Mesangial cell (primary cell): ENCODE results near the gene CD320. TPM values are rescaled to one million over a fixed set of nuclear protein-coding genes. Genes with fewer than 3 reads are reported as not detected.

ENCODE experiments used
- total RNA-seq: library from RNA; depleted of rRNA; stranded (reverse); fragments of >200 nt; gene quantifications from 2 replicates; pipeline ENCODE4 v1.2.3, GENCODE V29; 2015

Gene CD320
- total RNA-seq: 70.0 and 158 TPM in 2 replicates

GRCh38 chr19:8307965-8308866, at the start of gene CD320:
Gene CD320 (minus strand): TSS chr19:8308358. CDS start chr19:8308290, 68 bp downstream.

GRCh38 chr19:8342684-8343482, 34.7 kb upstream of the CD320 start, which contains the start of gene KANK3:
Gene KANK3 (minus strand): TSS chr19:8343262. CDS start chr19:8337828, 5,434 bp downstream.

DNA sequence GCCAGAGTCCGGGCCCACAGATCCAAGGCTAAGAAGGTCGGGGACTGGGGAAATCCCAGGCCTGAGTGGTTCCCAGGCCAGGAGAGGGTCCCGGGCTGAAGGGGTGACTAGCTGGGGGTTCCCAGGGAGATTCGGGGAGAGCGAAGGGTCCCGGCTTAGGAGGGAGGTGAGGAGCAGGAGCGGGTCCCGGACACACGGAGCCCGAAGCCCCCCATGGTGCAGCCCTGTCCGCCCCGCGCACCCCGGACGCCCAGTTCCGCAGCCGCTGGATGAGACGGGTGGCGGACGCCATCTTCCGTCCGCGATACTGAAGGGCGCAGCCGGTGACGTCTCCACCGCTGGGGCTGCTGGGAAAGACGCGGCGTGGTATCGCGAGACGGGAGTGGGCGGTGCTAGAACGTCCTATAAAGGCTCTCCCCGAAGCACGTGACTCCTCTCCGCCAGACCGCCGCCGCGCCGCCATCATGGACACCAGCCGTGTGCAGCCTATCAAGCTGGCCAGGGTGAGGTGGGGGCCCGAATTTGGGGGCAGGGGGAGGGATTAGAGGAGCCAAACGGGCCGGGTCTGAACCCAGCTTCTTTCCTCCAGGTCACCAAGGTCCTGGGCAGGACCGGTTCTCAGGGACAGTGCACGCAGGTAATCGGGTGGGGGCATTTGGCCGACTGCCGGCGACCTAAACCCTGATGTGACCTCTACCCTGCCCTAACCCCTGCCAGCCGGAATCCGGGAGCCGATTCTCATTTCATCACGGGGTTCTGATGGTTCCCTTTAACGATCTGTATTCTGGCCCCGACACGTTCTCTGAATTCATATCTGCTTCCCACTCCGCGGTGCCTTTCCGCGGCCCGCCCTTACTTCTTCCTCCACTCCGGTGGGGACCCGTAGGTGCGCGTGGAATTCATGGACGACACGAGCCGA, 13.2 kb upstream of the CD320 start, which contains the start of the genes NDUFA7 and RPS28:
TSS of gene NDUFA7 (minus strand) at position 309 of the 919 bp plus-strand sequence. CDS start at position 292, 17 bp downstream.
TSS of gene RPS28 (plus strand) at position 430 of the 919 bp plus-strand sequence. CDS start at position 465, 35 bp downstream.

Other genes with a start within 250 kb of the CD320 start
- gene FBN3, start 158.8 kb downstream of the CD320 start, total RNA-seq: under 0.01 TPM in 1 of 2 replicates, not detected in the other
- gene CERS4, start 99.0 kb downstream of the CD320 start, total RNA-seq: 10.4 and 57.3 TPM in 2 replicates
- 31.1 and 63.6 TPM in 2 replicates for gene NDUFA7, start 13.0 kb upstream of the CD320 start, total RNA-seq
- gene RPS28, start 13.1 kb upstream of the CD320 start, total RNA-seq: 361 and 456 TPM in 2 replicates
- gene KANK3, start 34.9 kb upstream of the CD320 start, total RNA-seq: 0.65 and 0.76 TPM in 2 replicates
- 5.1 and 28.2 TPM in 2 replicates for gene ANGPTL4, start 55.8 kb upstream of the CD320 start, total RNA-seq
- 60.8 and 104 TPM in 2 replicates for gene RAB11B, start 82.0 kb upstream of the CD320 start, total RNA-seq
- 90.9 and 115 TPM in 2 replicates for gene MARCHF2, start 104.9 kb upstream of the CD320 start, total RNA-seq
- 57.8 and 136 TPM in 2 replicates for gene HNRNPM, start 136.6 kb upstream of the CD320 start, total RNA-seq
- gene PRAM1, start 194.3 kb upstream of the CD320 start, total RNA-seq: not detected in 2 replicates
- gene ZNF414, start 205.8 kb upstream of the CD320 start, total RNA-seq: 18.1 and 18.5 TPM in 2 replicates